Left colon (tissue), 2 donors: ENCODE measurements around the gene ZNF600. TPM values are rescaled to one million over a fixed set of nuclear protein-coding genes. Genes with fewer than 3 reads are reported as not detected.
"Not testable (repeated sequence)": the region's sequence is repeated elsewhere in the genome, so short reads cannot be mapped to it uniquely, and the experiment has no call there.

ENCODE experiments used
- ATAC-seq: fragments of 200-7000 bp; cut with Tn5 transposase; one replicate; pipeline ENCODE4 v1.9.1; 2020; ENCODE audit warnings: mild to moderate bottlenecking, moderate library complexity
- DNase-seq, 2 donors: peaks; one replicate each; pipeline ENCODE4 v3.0.0-alpha.2; 2020
- intact Hi-C, 2 donors: fragments of 100-400 bp; cut with DNase I in 1 of 2; cut with micrococcal nuclease in 1 of 2; formaldehyde crosslinking; loops; one replicate each; pipeline versions ENCODE4 v1.11.2 to v1.14.0; 2022; cut with DNase I, micrococcal nuclease
- total RNA-seq, 2 donors: library from RNA; stranded (reverse); fragmentation: NEBNext Ultra II Directional; extraction: Animal tissue kit (Norgen Biotek cat#: 25700); gene quantifications; one replicate each; pipeline ENCODE4 v1.2.1, GENCODE V29; 2021
- donor health status: DM: no; HTN: no; CAD: no.
- donor health status: DM: yes; HTN: yes; CAD: no.

The ZNF600 gene
- total RNA-seq, 2 donors from 2014 or later = 11.8 to 12.0 TPM

- intact Hi-C loops, DNase-seq, ATAC-seq: not testable (repeated sequence)
These were observed 40.7 kb downstream of the ZNF600 start for GRCh38 chr19:52745919-52746318.

GRCh38 chr19:52743091-52743490, 43.5 kb downstream of the ZNF600 start:
- ATAC-seq = no peak
- DNase-seq = no peak
- intact Hi-C loops = no loop called here

- intact Hi-C loops = no loop called here
- no peak for ATAC-seq
- DNase-seq = no peak
These were observed 44.1 kb downstream of the ZNF600 start for GRCh38 chr19:52742516-52742915.

GRCh38 chr19:52741951-52742485, 44.6 kb downstream of the ZNF600 start:
- DNase-seq = no peak
- ATAC-seq = no peak
- intact Hi-C loops = no loop called here

GRCh38 chr19:52741371-52741770, 45.2 kb downstream of the ZNF600 start:
- intact Hi-C loops, DNase-seq, ATAC-seq: not testable (repeated sequence)

GRCh38 chr19:52739576-52739975, 47.0 kb downstream of the ZNF600 start:
- no peak for DNase-seq
- intact Hi-C loops = no loop called here
- no peak for ATAC-seq

- intact Hi-C loops = no loop called here
- ATAC-seq = no peak
These were observed 50.9 kb downstream of the ZNF600 start for GRCh38 chr19:52735734-52736133.

GRCh38 chr19:52734893-52735661, 51.5 kb downstream of the ZNF600 start, which contains the start of gene ZNF611:
Gene ZNF611, minus strand, starts transcription at chr19:52735044. Its CDS starts 19,150 bp downstream, at chr19:52715894.
- DNase-seq = peak; percentile 97 to 100
- intact Hi-C loops = no loop called here
- ATAC-seq = peak; percentile 98

More at GRCh38 chr19:52735734-52736133, 50.9 kb downstream of the ZNF600 start:
- peak; percentile 41 to 59 for DNase-seq

- intact Hi-C loops = no loop called here
- peak in 1 of 2 donors; percentile 20 for DNase-seq
- peak; percentile 43 for ATAC-seq
These were observed 52.2 kb downstream of the ZNF600 start for GRCh38 chr19:52734331-52734892.

- intact Hi-C loops, DNase-seq, ATAC-seq: not testable (repeated sequence)
These were observed 60.5 kb downstream of the ZNF600 start for GRCh38 chr19:52726051-52726450.

GRCh38 chr19:52725528-52725961, 61.0 kb downstream of the ZNF600 start:
- intact Hi-C loops = no loop called here
- DNase-seq (no peak), ATAC-seq (no peak)

GRCh38 chr19:52724701-52725514, 61.7 kb downstream of the ZNF600 start:
- no peak for DNase-seq
- intact Hi-C loops = no loop called here
- no peak for ATAC-seq

- DNase-seq, ATAC-seq, intact Hi-C loops: not testable (repeated sequence)
These were observed 62.5 kb downstream of the ZNF600 start for GRCh38 chr19:52723907-52724598.

- ATAC-seq (no peak), DNase-seq (no peak)
- intact Hi-C loops = no loop called here
These were observed 64.3 kb downstream of the ZNF600 start for GRCh38 chr19:52722062-52723003.

- ATAC-seq, DNase-seq, intact Hi-C loops: not testable (repeated sequence)
These were observed 66.0 kb downstream of the ZNF600 start for GRCh38 chr19:52720541-52720940.

GRCh38 chr19:52716522-52716921, 70.1 kb downstream of the ZNF600 start:
- intact Hi-C loops = no loop called here
- no peak for ATAC-seq
- no peak for DNase-seq

- DNase-seq, ATAC-seq, intact Hi-C loops: not testable (repeated sequence)
These were observed 70.7 kb downstream of the ZNF600 start for GRCh38 chr19:52715902-52716301.
